K562 (cell line): Measurements from ENCODE around the gene PRMT5.

ENCODE experiments used
- CBFB ChIP-seq: sonication (generic); formaldehyde crosslinking; IDR thresholded peaks from 2 replicates; pipeline ENCODE4 v1.4.0; 2020; ENCODE audit warnings: mild to moderate bottlenecking, missing genetic modification reagents
- CTCF ChIP-seq, 3 experiments: IDR thresholded peaks in 2 of 3; conservative IDR thresholded peaks in 1 of 3; 2 replicates each; pipeline ENCODE4 v1.5.1; 2011 to 2012; ENCODE audit warnings: low read length in 3 of 3, mild to moderate bottlenecking in 3 of 3, control low read depth in 2 of 3, improper control_type of control experiment in 1 of 3, inconsistent platforms in 1 of 3, low read depth in 1 of 3, mixed read lengths in 1 of 3, moderate library complexity in 1 of 3; ENCODE audit not compliant: insufficient read depth in 2 of 3
- HDGF ChIP-seq: fragments of 450-650 bp; IDR thresholded peaks from 2 replicates; pipeline ENCODE4 v1.6.1; 2016
- KLF16 ChIP-seq: IDR thresholded peaks from 2 replicates; pipeline ENCODE4 v1.6.1; 2016; ENCODE audit warnings: antibody characterized with exemption
- MEIS2 ChIP-seq: fragments of 450-650 bp; IDR thresholded peaks from 2 replicates; pipeline ENCODE4 v1.6.1; 2014; ENCODE audit warnings: mild to moderate bottlenecking; ENCODE audit not compliant: partially characterized antibody
- MNT ChIP-seq, 2 experiments: fragments of 450-650 bp; conservative IDR thresholded peaks; 2 replicates each; pipeline ENCODE4 v1.6.1; 2017; ENCODE audit warnings: mild to moderate bottlenecking in 2 of 2, moderate library complexity in 2 of 2
- REST ChIP-seq, 2 experiments: fragments of 450-650 bp; formaldehyde crosslinking in 1 of 2; IDR thresholded peaks; 2 replicates each; pipeline versions ENCODE4 v1.4.0 to v1.6.1; 2014 to 2020; ENCODE audit warnings: mild to moderate bottlenecking in 2 of 2, borderline replicate concordance in 1 of 2, low read depth in 1 of 2
- SNAPC5 ChIP-seq: fragments of 250-450 bp; sonication (Bioruptor Pico); IDR thresholded peaks from 2 replicates; pipeline ENCODE4 v1.8.0; 2021; ENCODE audit warnings: moderate library complexity, mild to moderate bottlenecking, inconsistent platforms
- THRA ChIP-seq: fragments of 450-650 bp; IDR thresholded peaks from 2 replicates; pipeline ENCODE4 v1.6.1; 2017; ENCODE audit warnings: mild to moderate bottlenecking, moderate library complexity
- ZNF274 ChIP-seq: IDR thresholded peaks from 2 replicates; pipeline ENCODE4 v1.6.1; 2011; ENCODE audit warnings: low read depth, mild to moderate bottlenecking, low read length, moderate library complexity, borderline replicate concordance
- TF ChIP-seq, protein P1 (sequence below): sonication (generic); formaldehyde crosslinking; IDR thresholded peaks from 2 replicates; pipeline ENCODE4 v1.8.0; 2022; ENCODE audit warnings: mild to moderate bottlenecking, missing genetic modification reagents

GRCh38 chr14:22966783-22967269, 37.6 kb upstream of the PRMT5 start:
- TF ChIP-seq SNAPC5 (CRISPR knock-in tag) (no peak), KLF16 (no peak), CTCF (IDR thresholded peaks at IDR 0.05 in 2 of 3, conservative IDR thresholded peaks at IDR 0.05 in 1 of 3; ENCODE audit: insufficient read depth in 2 of 3, low read depth in 1 of 3, low read length in 3 of 3) (no peak), ZNF274 (no peak), MNT (conservative IDR thresholded peaks at IDR 0.05) (no peak), MEIS2 (no peak), HDGF (no peak), CBFB (CRISPR knock-in tag) (no peak), THRA (no peak), REST (IDR thresholded peaks at IDR 0.05; ENCODE audit: borderline replicate concordance) (no peak), REST (CRISPR knock-in tag; IDR thresholded peaks at IDR 0.05; ENCODE audit: low read depth) (no peak)
- TF ChIP-seq, protein P1, sequence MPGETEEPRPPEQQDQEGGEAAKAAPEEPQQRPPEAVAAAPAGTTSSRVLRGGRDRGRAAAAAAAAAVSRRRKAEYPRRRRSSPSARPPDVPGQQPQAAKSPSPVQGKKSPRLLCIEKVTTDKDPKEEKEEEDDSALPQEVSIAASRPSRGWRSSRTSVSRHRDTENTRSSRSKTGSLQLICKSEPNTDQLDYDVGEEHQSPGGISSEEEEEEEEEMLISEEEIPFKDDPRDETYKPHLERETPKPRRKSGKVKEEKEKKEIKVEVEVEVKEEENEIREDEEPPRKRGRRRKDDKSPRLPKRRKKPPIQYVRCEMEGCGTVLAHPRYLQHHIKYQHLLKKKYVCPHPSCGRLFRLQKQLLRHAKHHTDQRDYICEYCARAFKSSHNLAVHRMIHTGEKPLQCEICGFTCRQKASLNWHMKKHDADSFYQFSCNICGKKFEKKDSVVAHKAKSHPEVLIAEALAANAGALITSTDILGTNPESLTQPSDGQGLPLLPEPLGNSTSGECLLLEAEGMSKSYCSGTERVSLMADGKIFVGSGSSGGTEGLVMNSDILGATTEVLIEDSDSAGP (CRISPR knock-in tag) = no peak
